Neuronal stem cell (in vitro differentiated cells): ENCODE results near the gene CLTA.

Experiments used
- DNase-seq: peaks from one replicate; pipeline ENCODE4 v3.0.0-alpha.2; 2013; ENCODE audit warnings: low spot score
- H2AFZ ChIP-seq: one replicate; pipeline ENCODE4 v1.6.1; 2013; ENCODE audit warnings: mild to moderate bottlenecking, low read length, inconsistent platforms
- H2AK5ac ChIP-seq: 2 replicates; pipeline ENCODE4 v1.6.1; 2013; ENCODE audit warnings: low read depth, mild to moderate bottlenecking, inconsistent platforms, low read length, moderate library complexity, mixed read lengths
- H2BK120ac ChIP-seq: 2 replicates; pipeline ENCODE4 v1.6.1; 2013; ENCODE audit warnings: low read depth, mild to moderate bottlenecking, inconsistent platforms, low read length, moderate library complexity, mixed read lengths
- H2BK12ac ChIP-seq: one replicate; pipeline ENCODE4 v1.6.1; 2013; ENCODE audit warnings: low read length, inconsistent platforms
- H2BK15ac ChIP-seq: 2 replicates; pipeline ENCODE4 v1.6.1; 2013; ENCODE audit warnings: mild to moderate bottlenecking, low read length, inconsistent platforms, mixed read lengths
- H2BK5ac ChIP-seq: one replicate; pipeline ENCODE4 v1.6.1; 2013; ENCODE audit warnings: inconsistent platforms, mild to moderate bottlenecking, low read length, moderate library complexity
- H3K14ac ChIP-seq: one replicate; pipeline ENCODE4 v1.6.1; 2013; ENCODE audit warnings: low read length, inconsistent platforms
- H3K18ac ChIP-seq: 2 replicates; pipeline ENCODE4 v1.6.1; 2013; ENCODE audit warnings: low read length, inconsistent platforms
- H3K23ac ChIP-seq: 2 replicates; pipeline ENCODE4 v1.6.1; 2013; ENCODE audit warnings: low read depth, mild to moderate bottlenecking, mixed read lengths, low read length, inconsistent platforms; ENCODE audit not compliant: poor library complexity
- H3K27ac ChIP-seq: replicated peaks from 3 replicates; pipeline ENCODE4 v1.5.1; 2013; ENCODE audit warnings: low read length, inconsistent platforms
- H3K27me3 ChIP-seq, 3 experiments: 2 replicates each; pipeline ENCODE4 v1.6.1; 2013; ENCODE audit warnings: low read length in 3 of 3, mild to moderate bottlenecking in 2 of 3, inconsistent platforms in 1 of 3, low read depth in 1 of 3, mixed read lengths in 1 of 3, moderate library complexity in 1 of 3; ENCODE audit not compliant: control insufficient read depth in 3 of 3, insufficient read depth in 3 of 3
- H3K36me3 ChIP-seq, 2 donors: replicated peaks in 1 of 2; 2 replicates each; pipeline ENCODE4 v1.6.1; 2013; ENCODE audit warnings: low read length in 2 of 2; ENCODE audit not compliant: control insufficient read depth in 2 of 2, insufficient read depth in 2 of 2
- H3K4ac ChIP-seq: 2 replicates; pipeline ENCODE4 v1.6.1; 2013; ENCODE audit warnings: inconsistent platforms, mild to moderate bottlenecking, low read length, moderate library complexity
- H3K4me1 ChIP-seq, 2 donors: 1 replicate in 1 of 2; 2 replicates in 1 of 2; pipeline ENCODE4 v1.6.1; 2013; ENCODE audit warnings: low read length in 2 of 2, low read depth in 1 of 2; ENCODE audit not compliant: control insufficient read depth in 2 of 2, insufficient read depth in 1 of 2
- H3K4me2 ChIP-seq: one replicate; pipeline ENCODE4 v1.6.1; 2013; ENCODE audit warnings: mild to moderate bottlenecking, low read length, inconsistent platforms; ENCODE audit not compliant: insufficient read depth, poor library complexity, severe bottlenecking
- H3K4me3 ChIP-seq, 2 donors: 2 replicates each; pipeline ENCODE4 v1.5.1; 2013; ENCODE audit warnings: low read length in 2 of 2, mild to moderate bottlenecking in 2 of 2, inconsistent platforms in 1 of 2, moderate library complexity in 1 of 2
- H3K79me1 ChIP-seq: one replicate; pipeline ENCODE4 v1.6.1; 2013; ENCODE audit warnings: low read depth, mild to moderate bottlenecking, inconsistent platforms, low read length, moderate library complexity
- H3K9ac ChIP-seq: one replicate; pipeline ENCODE4 v1.6.1; 2013; ENCODE audit warnings: mild to moderate bottlenecking, low read depth, low read length, inconsistent platforms; ENCODE audit not compliant: poor library complexity
- H3K9me3 ChIP-seq, 2 donors: replicated peaks in 1 of 2; 2 replicates each; pipeline versions ENCODE3 to v1.6.1; 2013; ENCODE audit warnings: low read length in 2 of 2, mild to moderate bottlenecking in 2 of 2, inconsistent platforms in 1 of 2, low read depth in 1 of 2, mixed read lengths in 1 of 2, moderate library complexity in 1 of 2; ENCODE audit not compliant: control insufficient read depth in 2 of 2, insufficient read depth in 1 of 2
- H4K8ac ChIP-seq: one replicate; pipeline ENCODE4 v1.6.1; 2013; ENCODE audit warnings: low read depth, mild to moderate bottlenecking, inconsistent platforms, low read length, moderate library complexity
- H4K91ac ChIP-seq: one replicate; pipeline ENCODE4 v1.6.1; 2013; ENCODE audit warnings: low read length, low read depth, mild to moderate bottlenecking, inconsistent platforms; ENCODE audit not compliant: poor library complexity
- WGBS, 2 donors: extraction: QIAGEN DNeasy Blood & Tissue Kit; methylation state at CpG; one replicate each; pipeline ENCODE4 v1.1.7; 2013; ENCODE audit warnings: missing lambda C conversion rate in 2 of 2, mixed read lengths in 1 of 2; ENCODE audit not compliant: insufficient read length in 2 of 2, insufficient replicate concordance in 1 of 2; ENCODE audit errors: extremely low coverage in 2 of 2; 5-methylcytosine and 5-hydroxymethylcytosine counted together

The CLTA gene

DNA sequence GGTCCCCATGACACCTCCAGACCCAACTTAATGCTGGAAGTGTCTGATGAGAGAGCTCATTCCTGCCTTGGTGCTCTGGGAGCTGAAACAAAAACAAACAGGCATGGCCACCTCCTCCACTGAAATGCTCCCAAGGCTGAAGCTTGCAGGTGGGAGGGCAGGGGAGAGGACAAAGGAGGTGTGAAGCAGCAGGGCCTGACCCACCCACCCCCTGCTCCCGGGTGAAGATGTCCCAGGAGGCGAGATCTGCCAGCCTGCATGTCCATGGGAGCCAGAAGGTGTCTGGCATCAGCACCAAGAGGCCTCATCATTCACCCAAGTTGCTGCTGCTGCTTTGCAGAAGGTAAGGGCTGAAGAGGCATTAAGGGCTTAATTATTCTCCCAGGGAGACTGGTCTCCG is 25.7 kb upstream of the CLTA start:
- H2AK5ac ChIP-seq, result no peak overlapping the region
- no peak overlapping the region for H4K91ac ChIP-seq
- H3K18ac ChIP-seq, result peak overlapping the region; percentile 20
- peaks cover 0 to 9% (median 0%) of the 10 kb centered on the region in 3 experiments for H3K27me3 ChIP-seq
- no peak overlapping the region for H3K4me2 ChIP-seq
- H2BK12ac ChIP-seq, result no peak overlapping the region
- H3K23ac ChIP-seq, result no peak overlapping the region
- H3K4ac ChIP-seq, result no peak overlapping the region
- no peak overlapping the region for H3K9ac ChIP-seq
- WGBS, 2 donors, result no CpG with 5 or more reads among the region's 3 CpGs
- peaks cover 11 to 25% of the 10 kb centered on the region in 2 donors for H3K4me1 ChIP-seq
- H4K8ac ChIP-seq, result no peak overlapping the region
- no peak overlapping the region for H2BK5ac ChIP-seq
- no peak overlapping the region for H3K4me3 ChIP-seq
- no peak for DNase-seq
- H2BK120ac ChIP-seq, result no peak overlapping the region
- H3K36me3 ChIP-seq, result no peaks in the 10 kb centered on the region
- H3K79me1 ChIP-seq, result no peaks in the 10 kb centered on the region
- no peak overlapping the region for H3K14ac ChIP-seq
- H3K9me3 ChIP-seq, result no peaks in the 10 kb centered on the region
- no peak overlapping the region for H3K27ac ChIP-seq
- no peak overlapping the region for H2BK15ac ChIP-seq
- no peak overlapping the region for H2AFZ ChIP-seq

DNA sequence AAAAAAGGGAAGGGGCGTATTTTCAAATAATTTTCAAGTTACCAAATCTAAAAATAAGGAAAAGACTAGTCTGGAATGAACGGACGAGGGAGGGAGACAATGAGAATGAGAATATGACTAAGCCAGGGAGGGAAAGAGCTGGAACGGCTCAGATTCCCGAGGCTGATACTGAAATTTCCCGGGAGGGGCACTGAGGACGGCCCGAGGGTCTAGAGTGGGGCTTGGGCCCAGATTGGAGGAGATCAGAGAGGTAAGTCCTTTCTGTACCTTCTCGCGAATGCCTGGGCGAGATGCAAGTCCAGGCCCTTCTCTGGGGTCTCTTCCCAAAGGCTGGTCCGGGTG is 24.9 kb upstream of the CLTA start:
- H3K36me3 ChIP-seq, result no peaks in the 10 kb centered on the region
- H2BK120ac ChIP-seq, result no peak overlapping the region
- no peak overlapping the region for H3K23ac ChIP-seq
- no peaks in the 10 kb centered on the region for H3K9me3 ChIP-seq
- H3K18ac ChIP-seq, result no peak overlapping the region
- no peak overlapping the region for H2BK12ac ChIP-seq
- peak overlapping the region; percentile 89 for H2AFZ ChIP-seq
- H3K4me2 ChIP-seq, result no peak overlapping the region
- no peak overlapping the region for H2AK5ac ChIP-seq
- no peak overlapping the region for H4K8ac ChIP-seq
- no peak overlapping the region for H3K27ac ChIP-seq
- H3K4me3 ChIP-seq, result no peak overlapping the region
- no peak overlapping the region for H3K4ac ChIP-seq
- H3K14ac ChIP-seq, result no peak overlapping the region
- H3K27me3 ChIP-seq, result peaks cover 0 to 17% (median 0%) of the 10 kb centered on the region in 3 experiments
- no peak overlapping the region for H2BK5ac ChIP-seq
- H3K4me1 ChIP-seq, result peaks cover 11 to 25% of the 10 kb centered on the region in 2 donors
- no peak overlapping the region for H4K91ac ChIP-seq
- WGBS, 2 donors, result no CpG with 5 or more reads among the region's 12 CpGs
- H3K9ac ChIP-seq, result no peak overlapping the region
- H3K79me1 ChIP-seq, result no peaks in the 10 kb centered on the region
- DNase-seq, result no peak
- peak overlapping the region; percentile 24 for H2BK15ac ChIP-seq

DNA sequence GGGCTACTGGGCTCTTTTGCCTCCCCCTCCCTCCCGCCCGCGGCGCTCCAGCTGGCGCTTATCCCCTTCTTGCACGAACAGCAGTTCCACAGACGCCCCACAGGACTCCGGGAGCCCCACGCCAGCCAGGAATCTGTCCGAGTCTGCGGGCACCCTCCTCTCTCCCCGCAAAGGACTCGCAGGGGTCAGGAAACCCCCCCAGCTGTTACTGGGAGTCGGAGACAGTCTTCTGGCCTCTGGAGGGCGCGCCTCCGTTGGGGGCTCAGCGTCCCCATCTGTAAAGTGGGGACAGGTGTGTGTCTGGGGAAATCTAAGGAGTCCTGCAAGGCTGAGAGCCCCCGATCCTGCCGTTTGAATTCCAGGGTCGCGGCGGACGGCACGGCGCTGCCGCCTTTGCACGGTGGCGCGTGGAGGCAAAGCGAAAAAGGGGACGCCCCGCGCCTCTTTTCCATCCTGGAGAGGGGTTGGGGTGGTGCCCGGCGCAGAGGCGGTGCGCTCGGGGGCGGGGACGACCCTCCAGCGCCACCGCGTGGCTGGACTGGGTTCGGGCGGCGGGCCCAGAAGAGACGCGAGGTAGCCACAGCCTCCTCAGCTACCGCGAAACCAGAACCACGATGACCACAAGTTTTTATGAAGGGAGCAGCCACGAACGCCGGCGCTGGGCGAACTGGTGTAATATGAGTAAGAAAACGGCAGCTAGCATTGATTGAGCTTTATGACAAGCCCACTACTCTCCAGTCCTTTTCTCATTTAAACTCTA is 24.4 kb upstream of the CLTA start:
- H2AFZ ChIP-seq, result peak overlapping the region; percentile 89
- H3K4me2 ChIP-seq, result peak overlapping the region; percentile 67
- no peak overlapping the region for H3K9ac ChIP-seq
- H3K79me1 ChIP-seq, result no peaks in the 10 kb centered on the region
- H3K4ac ChIP-seq, result peak overlapping the region; percentile 53
- no CpG with 5 or more reads among the region's 58 CpGs for WGBS, 2 donors
- H3K27me3 ChIP-seq, result peaks cover 0 to 22% (median 0%) of the 10 kb centered on the region in 3 experiments
- H2AK5ac ChIP-seq, result peak overlapping the region; percentile 72
- no peak overlapping the region for H4K8ac ChIP-seq
- H3K23ac ChIP-seq, result no peak overlapping the region
- H2BK120ac ChIP-seq, result no peak overlapping the region
- H3K14ac ChIP-seq, result no peak overlapping the region
- H3K4me3 ChIP-seq, result peak overlapping the region in 1 of 2 donors; percentile 68
- H3K18ac ChIP-seq, result peak overlapping the region; percentile 86
- H4K91ac ChIP-seq, result no peak overlapping the region
- peak; percentile 74 for DNase-seq
- H2BK5ac ChIP-seq, result no peak overlapping the region
- no peak overlapping the region for H3K27ac ChIP-seq
- H2BK15ac ChIP-seq, result peak overlapping the region; percentile 24
- H2BK12ac ChIP-seq, result no peak overlapping the region
- no peaks in the 10 kb centered on the region for H3K36me3 ChIP-seq
- no peaks in the 10 kb centered on the region for H3K9me3 ChIP-seq
- H3K4me1 ChIP-seq, result peaks cover 11 to 21% of the 10 kb centered on the region in 2 donors

DNA sequence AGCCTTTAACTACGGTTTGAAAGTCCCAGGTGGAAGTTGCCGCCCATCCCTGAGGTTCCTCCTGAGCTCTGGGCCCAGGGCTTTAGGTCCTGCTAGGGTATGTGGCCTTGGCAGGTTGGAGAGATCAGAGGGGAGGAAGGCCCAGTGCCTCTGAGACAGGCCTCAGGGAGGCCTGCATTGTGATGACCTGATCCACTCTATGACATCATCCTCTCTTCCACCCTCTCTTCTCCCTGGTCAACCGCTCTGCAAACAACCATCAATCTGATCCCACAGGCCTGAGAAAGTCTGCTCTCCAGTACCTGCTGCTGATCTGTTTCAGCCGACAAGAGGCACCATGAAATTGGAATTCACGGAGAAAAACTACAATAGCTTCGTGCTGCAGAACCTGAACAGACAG is 21.6 kb upstream of the CLTA start, which contains the start of gene CCIN:
CCIN (plus strand) TSS at position 223 of the 400 bp plus-strand sequence; CDS start at position 338, 115 bp downstream.
- no peak within 1 kb of the TSS for H4K8ac ChIP-seq
- no peak for DNase-seq

More for the DNA sequence above, 21.6 kb upstream of the CLTA start, which contains the start of gene CCIN:
- Histone ChIP-seq H3K18ac (no peak within 1 kb of the TSS), H3K9me3 (no peaks in the 10 kb centered on the region), H3K4me1 (peaks cover 0 to 2% of the 10 kb centered on the region in 2 donors), H3K4ac (no peak within 1 kb of the TSS), H3K23ac (no peak within 1 kb of the TSS), H3K27me3 (peaks cover 0 to 25% (median 0%) of the 10 kb centered on the region in 3 experiments), H3K4me3 (no peak within 1 kb of the TSS), H2AFZ (no peak within 1 kb of the TSS), H3K27ac (no peak within 1 kb of the TSS), H4K91ac (no peak within 1 kb of the TSS), H2BK12ac (no peak within 1 kb of the TSS), H2AK5ac (no peak within 1 kb of the TSS), H3K79me1 (no peaks in the 10 kb centered on the region), H3K4me2 (no peak within 1 kb of the TSS), H3K9ac (no peak within 1 kb of the TSS), H3K36me3 (no peaks in the 10 kb centered on the region), H2BK5ac (no peak within 1 kb of the TSS), H3K14ac (no peak within 1 kb of the TSS), H2BK120ac (peak within 1 kb of the TSS; percentile 63), H2BK15ac (no peak within 1 kb of the TSS)
- no CpG with 5 or more reads among the region's 6 CpGs for WGBS, 2 donors
